Aortic smooth muscle cell (primary cell): ENCODE data around the gene OR2M7. TPM values are rescaled to one million over a fixed set of nuclear protein-coding genes. Genes with fewer than 3 reads are reported as not detected.

ENCODE experiments used
- total RNA-seq: library from RNA; depleted of rRNA; stranded (reverse); fragments of >200 nt; gene quantifications from 2 replicates; pipeline ENCODE4 v1.2.3, GENCODE V29; 2014

OR2M7 gene
- total RNA-seq: not detected in 2 replicates

GRCh38 chr1:248324468-248324867 is at the start of gene OR2M7:
Gene OR2M7, minus strand, starts transcription at chr1:248324568. Its CDS starts 0 bp downstream, at chr1:248324568.

GRCh38 chr1:248361121-248361715 is 36.9 kb upstream of the OR2M7 start, which contains the start of gene OR2T4:
Gene OR2T4, plus strand, starts transcription at chr1:248361665. Its CDS starts 0 bp downstream, at chr1:248361665.

GRCh38 chr1:248348475-248348874 is 24.1 kb upstream of the OR2M7 start, which contains the start of gene OR14C36:
Gene OR14C36, plus strand, starts transcription at chr1:248348775. Its CDS starts 0 bp downstream, at chr1:248348775.

GRCh38 chr1:248303324-248303723 is 21.0 kb downstream of the OR2M7 start, which contains the start of gene OR2T12:
Gene OR2T12, minus strand, starts transcription at chr1:248303424. Its CDS starts 7,846 bp downstream, at chr1:248295578.

GRCh38 chr1:248277876-248278275 is 46.5 kb downstream of the OR2M7 start, which contains the start of gene OR2T33:
Gene OR2T33, minus strand, starts transcription at chr1:248277976. Its CDS starts 4,162 bp downstream, at chr1:248273814.

Other genes starting within 250 kb of the OR2M7 start
- gene OR2L13, start 229.4 kb downstream of the OR2M7 start, total RNA-seq: not detected in 2 replicates
- not detected in 2 replicates for gene OR2M5, start 179.4 kb downstream of the OR2M7 start, total RNA-seq
- gene OR2M2, start 149.7 kb downstream of the OR2M7 start, total RNA-seq: not detected in 2 replicates
- not detected in 2 replicates for gene OR2M3, start 127.3 kb downstream of the OR2M7 start, total RNA-seq
- not detected in 2 replicates for gene OR2M4, start 93.2 kb downstream of the OR2M7 start, total RNA-seq
- gene OR2T33, start 46.6 kb downstream of the OR2M7 start, total RNA-seq: not detected in 2 replicates
- not detected in 2 replicates for gene OR2T12, start 21.1 kb downstream of the OR2M7 start, total RNA-seq
- gene OR14C36, start 24.2 kb upstream of the OR2M7 start, total RNA-seq: not detected in 2 replicates
- gene OR2T4, start 37.1 kb upstream of the OR2M7 start, total RNA-seq: not detected in 2 replicates
- gene OR2T6, start 51.2 kb upstream of the OR2M7 start, total RNA-seq: not detected in 2 replicates
- gene OR2T1, start 78.5 kb upstream of the OR2M7 start, total RNA-seq: not detected in 2 replicates
- gene OR2T2, start 121.1 kb upstream of the OR2M7 start, total RNA-seq: not detected in 2 replicates
- gene OR2T3, start 148.8 kb upstream of the OR2M7 start, total RNA-seq: not detected in 2 replicates
- not detected in 2 replicates for gene OR2T5, start 164.0 kb upstream of the OR2M7 start, total RNA-seq
- gene OR2G6, start 183.5 kb upstream of the OR2M7 start, total RNA-seq: not detected in 2 replicates
- 0.06 TPM in 1 of 2 replicates, not detected in the other for gene OR2T29, start 238.2 kb upstream of the OR2M7 start, total RNA-seq